ENCODE data around the gene CHID1.

CHID1 gene

GRCh38 chr11:849951-850774 is 60.4 kb downstream of the CHID1 start:
- DNase-seq (ENCODE audit: low read depth in 2 of 2) = no peak

- DNase-seq (ENCODE audit: low read depth in 2 of 2) = no peak
Measured at GRCh38 chr11:849104-849824, 61.3 kb downstream of the CHID1 start.

GRCh38 chr11:848380-848931 is 62.2 kb downstream of the CHID1 start:
- DNase-seq (ENCODE audit: low read depth in 2 of 2) = no peak

GRCh38 chr11:847876-848275 is 62.7 kb downstream of the CHID1 start:
- no peak for DNase-seq (ENCODE audit: low read depth in 2 of 2)

- no peak for DNase-seq (ENCODE audit: low read depth in 2 of 2)
Measured at GRCh38 chr11:846496-847098, 64.0 kb downstream of the CHID1 start.

GRCh38 chr11:845872-846495 is 64.6 kb downstream of the CHID1 start:
- DNase-seq (ENCODE audit: low read depth in 2 of 2) = no peak

- peak; percentile 68 to 76 for DNase-seq (ENCODE audit: low read depth in 2 of 2)
Measured at GRCh38 chr11:844693-845644, 65.6 kb downstream of the CHID1 start.

- peak; percentile 90 for DNase-seq (ENCODE audit: low read depth in 2 of 2)
Measured at GRCh38 chr11:843818-844692, 66.6 kb downstream of the CHID1 start.

GRCh38 chr11:843086-843734 is 67.4 kb downstream of the CHID1 start:
- no peak for DNase-seq (ENCODE audit: low read depth in 2 of 2)

- peak; percentile 62 to 67 for DNase-seq (ENCODE audit: low read depth in 2 of 2)
Measured at GRCh38 chr11:842370-843002, 68.1 kb downstream of the CHID1 start, which contains the start of the genes POLR2L and TSPAN4. POLR2L (minus strand) TSS chr11:842529; CDS start chr11:842508, 21 bp downstream. TSPAN4 (plus strand) TSS chr11:842852; CDS start chr11:850305, 7,453 bp downstream.

GRCh38 chr11:841981-842369 is 68.6 kb downstream of the CHID1 start:
- no peak for DNase-seq (ENCODE audit: low read depth in 2 of 2)

GRCh38 chr11:839875-840617 is 70.6 kb downstream of the CHID1 start:
- no peak for DNase-seq (ENCODE audit: low read depth in 2 of 2)

GRCh38 chr11:839280-839623 is 71.4 kb downstream of the CHID1 start:
- DNase-seq (ENCODE audit: low read depth in 2 of 2) = no peak

- no peak for DNase-seq (ENCODE audit: low read depth in 2 of 2)
Measured at GRCh38 chr11:838441-839279, 72.0 kb downstream of the CHID1 start.

- no peak for DNase-seq (ENCODE audit: low read depth in 2 of 2)
Measured at GRCh38 chr11:837990-838307, 72.7 kb downstream of the CHID1 start.

- DNase-seq (ENCODE audit: low read depth in 2 of 2) = no peak
Measured at GRCh38 chr11:837189-837989, 73.2 kb downstream of the CHID1 start.
